NCI-H2029 (cell line): ENCODE results near the gene SCN4B.

Experiments
- DNase-seq: peaks from one replicate; lab custom pipeline; 2025; lab: John Stamatoyannopoulos, UW

The SCN4B gene

DNA sequence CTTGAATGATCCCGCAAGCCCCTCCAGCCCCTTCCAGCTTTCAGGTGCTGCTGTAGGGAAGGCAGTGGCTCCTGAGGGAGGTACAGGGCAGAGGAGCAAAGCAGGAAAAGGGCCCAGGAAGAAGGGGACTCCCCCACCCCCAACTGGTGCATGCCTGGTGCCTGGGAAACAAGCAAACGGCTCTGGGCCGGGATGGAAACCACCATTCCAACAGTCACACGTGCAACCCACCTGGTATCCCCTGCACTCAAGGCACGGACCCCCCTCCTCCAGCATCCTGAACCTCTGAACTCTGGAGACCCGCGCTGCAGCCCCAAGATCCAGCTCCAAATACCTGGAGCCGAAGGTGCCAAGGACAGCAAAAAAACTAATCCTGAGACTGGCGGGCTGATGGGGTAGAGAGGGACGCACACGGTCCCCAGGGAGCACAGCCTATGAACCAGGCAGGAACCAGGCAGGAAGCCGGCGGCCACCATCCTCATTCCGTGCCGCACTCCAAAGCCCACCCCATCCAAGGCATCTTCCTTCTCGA lies 537 bp downstream of the SCN4B start:
- DNase-seq, result no peak

DNA sequence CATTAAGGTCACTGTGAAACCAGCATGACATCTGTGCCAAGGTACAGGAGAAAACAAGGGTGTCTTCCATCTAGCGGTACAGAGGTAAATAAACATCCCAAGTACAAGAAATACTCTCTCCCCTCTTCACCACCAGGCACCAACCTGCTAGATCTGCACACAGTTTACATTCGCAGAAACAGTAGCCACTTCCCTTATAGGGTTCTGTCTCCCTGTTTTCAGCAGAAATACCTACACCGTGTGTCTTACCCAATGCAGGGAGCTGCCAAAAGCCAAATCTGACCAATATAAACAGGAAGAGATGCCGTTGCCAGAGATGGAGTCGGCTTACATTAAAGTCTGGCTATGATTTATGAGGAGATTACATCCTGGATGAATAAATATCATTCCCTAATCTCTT lies 1.2 kb downstream of the SCN4B start:
- DNase-seq, result peak; percentile 26

DNA sequence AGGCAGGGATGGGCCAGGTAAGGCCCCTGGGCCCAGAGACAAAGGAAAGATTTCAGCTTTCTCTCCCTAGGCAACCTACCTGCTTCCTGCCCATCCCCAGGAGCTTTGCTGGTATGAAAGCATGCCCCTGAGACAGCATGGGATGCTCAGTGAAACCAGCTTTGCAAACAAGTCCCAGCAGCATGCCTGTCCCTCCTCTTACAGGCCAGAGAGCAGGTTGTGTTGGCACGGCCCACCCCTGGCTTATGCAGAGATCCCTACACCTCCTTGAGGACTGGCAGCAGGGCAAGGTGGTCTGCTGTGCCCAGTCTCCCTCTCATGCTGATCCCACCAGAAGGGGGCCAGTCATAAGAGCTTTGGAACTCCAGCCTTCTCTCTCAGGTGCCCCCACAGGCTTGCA lies 3.1 kb downstream of the SCN4B start:
- DNase-seq, result no peak

DNA sequence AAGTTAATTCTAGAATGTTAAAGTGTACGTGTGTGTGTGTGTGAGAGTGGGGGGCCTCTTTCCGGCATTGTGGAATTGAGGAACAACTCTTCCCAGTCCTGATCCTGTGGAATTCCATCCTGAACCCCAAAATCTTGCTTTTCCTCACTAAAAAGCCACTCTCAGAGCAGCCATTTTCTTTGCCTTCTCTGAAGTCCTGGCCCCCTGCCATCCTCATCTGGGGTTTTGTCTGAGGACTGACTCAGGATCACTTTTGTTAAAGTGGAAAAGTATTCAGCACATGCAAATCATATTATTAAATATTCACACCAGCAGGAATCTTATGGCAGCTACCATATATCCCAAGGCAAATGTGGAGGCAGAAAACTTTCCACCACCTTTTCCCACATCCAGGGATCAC lies 3.8 kb downstream of the SCN4B start:
- no peak for DNase-seq

DNA sequence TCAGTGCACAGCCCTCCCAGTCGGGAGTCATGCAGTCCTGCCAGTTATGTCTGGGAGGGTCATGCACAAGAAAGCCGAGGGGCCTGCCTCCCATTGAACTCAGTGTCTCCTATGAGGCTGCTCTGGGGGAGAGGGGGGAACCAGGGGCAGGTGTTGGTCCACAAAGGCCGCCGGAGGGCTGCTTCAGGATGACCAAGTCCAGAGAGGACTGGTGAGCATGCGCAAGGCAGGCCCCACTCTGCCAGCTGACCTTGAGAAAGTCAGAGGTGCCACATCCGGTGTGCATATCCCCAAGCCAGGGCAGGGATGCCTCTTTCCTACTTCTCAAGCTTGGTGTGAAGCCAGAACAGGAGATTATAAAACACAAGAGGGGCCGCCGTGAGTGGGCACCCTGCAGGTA lies 4.4 kb downstream of the SCN4B start:
- no peak for DNase-seq

DNA sequence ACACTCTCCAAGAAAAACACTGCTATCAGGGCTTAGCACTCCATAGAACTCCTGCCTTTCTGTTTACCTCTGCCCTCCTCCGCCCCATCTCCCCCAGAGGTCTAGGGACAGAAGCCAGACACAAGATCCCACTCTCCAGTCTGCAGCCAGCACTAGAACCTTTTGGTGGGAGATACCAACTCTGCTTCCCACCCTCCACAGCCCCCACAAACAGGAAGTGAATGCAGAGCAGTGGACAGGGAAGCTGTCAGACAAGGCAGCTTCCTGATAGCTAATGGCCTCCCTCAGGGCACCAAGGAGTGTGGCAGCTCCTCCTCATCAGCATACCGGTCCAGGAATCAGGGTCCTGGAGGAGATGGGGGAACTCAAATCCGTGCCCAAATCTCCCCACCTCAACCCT lies 5.1 kb downstream of the SCN4B start:
- DNase-seq, result no peak

DNA sequence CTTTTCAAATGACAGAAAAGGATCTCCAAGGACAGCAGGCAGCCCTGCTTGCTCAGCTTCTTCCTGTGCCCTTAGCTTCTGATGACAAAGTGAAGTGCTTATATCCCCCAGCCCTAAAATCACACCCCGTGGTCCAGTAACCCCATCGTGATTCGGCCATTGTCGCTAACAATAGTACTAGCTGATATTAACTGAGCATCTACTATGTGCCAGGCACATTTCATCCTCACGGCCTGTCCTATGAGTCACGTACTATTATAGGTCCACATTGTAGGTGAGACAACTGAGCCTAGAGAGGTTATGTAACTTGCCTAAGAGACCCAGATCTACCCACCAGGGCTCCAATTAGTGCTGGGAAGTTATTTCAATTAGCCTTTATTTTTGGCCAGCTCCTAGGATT lies 6.1 kb downstream of the SCN4B start:
- no peak for DNase-seq

DNA sequence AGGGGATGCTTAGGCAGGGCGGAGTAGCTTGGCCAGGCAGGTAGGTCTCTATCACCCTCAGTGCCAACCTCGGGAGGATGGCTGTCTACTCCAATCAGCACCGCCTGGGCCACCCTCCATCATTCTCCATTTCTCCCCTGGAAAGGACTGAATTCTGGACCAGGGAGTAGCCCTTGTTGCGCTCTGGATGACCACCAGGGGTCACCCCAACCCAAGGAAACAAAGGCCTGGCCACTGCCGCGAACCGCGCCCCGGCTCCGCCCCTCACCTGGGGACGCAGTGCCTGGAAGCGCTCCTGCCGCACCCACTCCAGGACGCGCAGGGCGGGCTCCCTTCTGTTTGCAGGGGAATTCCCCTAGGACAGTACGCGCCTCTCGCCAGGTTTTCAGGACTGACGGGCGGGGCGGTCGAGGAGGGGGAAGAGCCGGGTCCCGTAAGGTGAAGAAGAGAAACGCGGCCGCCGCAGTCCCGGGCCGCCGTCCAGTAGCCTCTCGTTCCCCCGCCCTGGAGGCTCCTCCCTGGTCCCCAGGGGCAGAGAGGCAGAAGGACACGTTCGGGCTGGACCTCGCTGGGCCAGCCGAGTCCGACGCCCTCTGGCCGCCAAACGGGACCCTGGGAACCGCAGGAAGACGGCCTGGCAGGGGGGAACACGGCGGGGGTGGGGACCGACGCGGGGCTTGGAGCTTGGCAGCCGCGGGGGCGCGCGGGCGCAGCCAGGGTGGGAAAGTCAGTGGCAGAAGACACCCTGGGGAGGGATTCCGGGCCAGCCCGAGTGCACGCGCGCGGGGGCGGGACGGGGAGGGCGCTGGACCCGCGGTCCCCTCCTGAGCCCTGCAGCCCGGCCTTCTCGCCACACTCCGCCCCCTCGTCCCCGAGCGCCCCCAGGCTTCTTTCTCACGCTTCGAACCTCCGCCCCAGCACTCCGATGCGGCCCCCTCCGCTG lies 7.1 kb downstream of the SCN4B start:
- DNase-seq, result peak; percentile 82

DNA sequence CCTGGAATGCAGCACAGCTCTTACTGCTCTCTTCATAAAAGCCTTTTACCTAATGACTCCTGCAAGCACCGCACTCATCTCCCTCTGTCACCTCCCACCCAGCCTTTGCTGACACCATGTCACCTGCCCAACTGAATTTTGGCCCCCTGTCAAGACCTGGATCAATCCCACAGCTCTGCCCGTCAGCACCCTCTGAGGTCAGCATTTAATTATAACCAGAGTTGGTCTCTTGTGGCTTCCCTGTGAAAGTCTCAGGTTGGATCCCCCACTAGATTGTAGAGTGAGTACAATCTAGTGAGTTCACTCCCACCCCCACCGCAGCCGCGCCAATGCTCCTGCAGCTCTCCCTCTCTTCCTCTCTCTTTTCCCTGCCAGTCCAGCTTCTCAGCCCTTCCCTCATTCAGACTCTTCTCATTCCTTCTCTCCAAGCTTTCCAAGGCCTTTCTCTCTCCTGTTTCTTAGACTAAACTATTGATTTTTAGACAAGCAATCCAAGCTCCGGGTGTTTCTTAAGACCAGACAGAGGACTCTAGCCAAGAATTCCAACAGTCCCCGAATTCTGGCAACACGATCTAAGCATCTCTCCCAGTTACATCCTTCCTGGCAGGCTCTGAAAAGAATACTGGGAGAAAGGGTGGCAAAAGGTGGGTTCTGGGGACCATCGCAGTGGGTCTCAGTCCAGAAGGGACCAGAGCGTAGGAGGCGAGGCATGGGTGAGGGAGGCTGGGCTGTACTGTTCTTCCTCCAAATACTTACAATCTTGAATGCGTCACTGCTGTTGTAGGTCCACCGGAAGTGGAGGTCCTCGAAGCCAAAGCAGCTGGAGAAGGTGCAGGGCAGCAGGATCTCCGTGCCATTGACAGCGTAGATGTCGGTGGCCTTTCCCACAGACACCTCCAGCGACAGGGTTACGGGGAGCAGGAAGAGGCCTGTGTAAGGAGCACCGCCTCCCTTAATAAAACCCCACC lies 8.0 kb downstream of the SCN4B start:
- DNase-seq, result no peak

DNA sequence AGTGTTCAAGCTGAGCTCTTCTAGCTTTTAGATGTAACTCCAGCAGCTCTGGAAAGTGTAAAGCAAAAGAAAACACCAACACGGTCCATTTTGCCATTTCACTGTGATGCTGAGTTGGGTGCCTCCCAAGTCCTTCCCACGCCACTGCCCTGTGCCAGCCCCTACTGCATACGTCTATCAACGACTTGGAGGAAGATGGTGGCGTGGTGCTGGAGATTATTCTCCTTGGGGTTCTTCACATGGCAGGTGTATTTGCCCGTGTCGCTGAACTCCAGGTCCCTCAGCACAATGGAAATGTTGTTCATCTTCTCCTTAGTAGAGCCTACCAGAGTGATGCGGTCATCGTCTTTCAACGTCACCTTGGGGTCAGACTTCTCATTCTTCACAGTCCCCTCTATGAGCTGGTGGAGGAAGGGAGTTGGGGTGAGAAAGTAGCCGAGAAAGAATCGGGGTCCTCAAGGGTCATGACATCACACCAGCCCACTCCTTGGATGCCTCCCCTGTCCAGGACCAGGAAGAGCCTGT lies 8.9 kb downstream of the SCN4B start:
- no peak for DNase-seq

DNA sequence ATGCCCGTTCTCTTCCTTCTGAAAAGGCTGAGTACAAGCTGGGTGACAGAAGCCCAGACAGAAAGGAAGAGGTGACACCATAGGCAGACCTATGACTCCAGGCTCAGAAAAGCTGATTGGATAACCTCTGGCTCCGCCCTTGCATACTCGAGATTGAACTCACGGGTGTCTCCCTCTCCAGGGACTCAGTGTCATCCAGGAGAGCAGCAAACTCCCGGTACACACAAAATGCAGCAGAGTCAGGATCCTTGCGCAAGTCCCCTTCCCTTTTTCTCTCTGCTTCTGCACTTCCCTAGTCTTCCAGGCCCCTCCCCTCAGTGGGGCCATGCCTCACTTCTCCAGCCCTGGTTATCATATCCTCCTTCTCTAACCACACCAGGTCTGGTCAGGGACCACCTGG lies 9.8 kb downstream of the SCN4B start:
- no peak for DNase-seq

DNA sequence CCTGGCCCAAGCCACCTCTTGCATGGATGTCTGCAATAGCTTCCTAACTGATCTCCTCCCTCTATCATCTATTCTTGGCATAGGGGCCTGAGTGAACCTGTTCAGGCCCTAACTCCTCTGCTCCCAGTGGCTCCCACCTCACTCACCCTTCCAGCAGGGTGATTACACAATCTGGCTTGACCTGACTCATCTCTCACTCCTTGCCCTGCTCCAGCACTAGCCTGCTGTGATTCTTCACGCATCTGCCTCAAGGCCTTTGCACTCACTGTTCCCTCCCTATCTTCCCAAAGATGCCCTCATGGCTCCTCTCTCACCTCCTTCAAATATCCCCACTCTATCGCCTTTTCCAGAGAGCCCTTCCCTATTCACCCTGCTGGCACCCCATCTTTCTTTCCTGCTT lies 10.5 kb downstream of the SCN4B start:
- no peak for DNase-seq

DNA sequence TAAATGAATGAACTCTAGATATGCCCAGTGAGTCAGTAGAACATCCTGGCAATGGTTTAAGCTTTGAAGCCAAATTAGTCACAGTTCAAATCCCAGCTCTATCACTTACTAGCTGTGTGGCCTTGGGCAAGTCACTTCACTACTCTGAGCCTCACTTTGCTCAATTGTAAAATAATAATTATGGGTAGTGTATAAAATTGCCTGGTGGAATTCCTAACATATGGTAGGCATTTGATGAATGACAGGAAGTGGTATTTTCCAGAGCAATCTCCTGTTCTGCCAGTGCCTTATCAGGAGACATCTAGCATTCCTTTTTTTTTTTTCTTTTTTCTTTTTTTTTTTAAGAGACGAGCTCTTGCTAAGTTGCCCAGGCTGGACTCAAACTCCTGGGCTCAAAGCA lies 13.0 kb downstream of the SCN4B start:
- DNase-seq, result no peak

DNA sequence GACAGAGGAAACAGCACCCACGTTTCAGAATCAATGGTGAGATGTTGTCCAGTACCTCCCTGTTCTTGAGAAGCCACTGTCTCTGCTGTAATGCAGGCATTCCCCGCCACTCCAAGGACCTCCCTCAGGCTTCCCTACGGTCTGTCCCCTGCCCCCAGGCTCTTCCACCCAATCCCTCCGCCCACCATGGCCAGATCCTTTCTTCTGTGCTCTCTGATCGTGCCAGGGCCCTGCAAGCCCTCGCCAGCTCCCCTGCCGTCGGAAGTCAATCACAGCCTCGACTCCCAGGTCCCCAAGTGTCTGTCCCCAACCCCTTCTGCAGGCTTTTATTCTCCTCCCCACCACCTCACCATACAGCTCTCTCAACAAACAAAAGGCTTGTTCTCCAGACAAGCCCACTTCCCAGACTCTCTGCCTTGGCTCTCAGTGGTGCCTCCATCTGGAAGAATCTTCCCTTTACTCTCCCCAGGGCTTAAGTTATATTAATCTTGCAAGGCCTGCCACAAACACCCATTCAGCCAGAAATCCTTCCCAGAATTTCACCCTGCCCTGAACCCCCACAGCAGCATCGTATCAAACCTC lies 13.7 kb downstream of the SCN4B start:
- DNase-seq, result no peak

DNA sequence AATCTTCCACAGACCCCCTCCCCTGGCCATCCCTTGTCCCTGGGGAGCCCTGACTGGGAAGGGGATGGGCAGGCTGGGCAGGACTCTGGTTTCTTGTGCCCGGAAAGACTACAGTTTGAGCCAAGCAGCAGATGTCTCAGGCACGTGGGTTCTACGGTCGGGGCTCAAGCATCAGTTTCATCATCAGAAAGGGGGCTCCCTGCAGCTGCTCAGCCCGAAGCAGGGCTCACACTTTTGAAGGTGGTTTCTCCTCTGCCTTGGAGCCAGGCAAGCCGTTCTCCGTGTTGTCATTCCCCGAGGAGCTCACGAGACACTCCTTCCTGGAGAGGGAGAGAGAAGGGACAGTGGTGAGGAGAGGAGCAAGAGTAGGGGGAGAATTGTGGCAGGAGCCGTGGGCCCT lies 15.8 kb downstream of the SCN4B start:
- DNase-seq, result no peak

DNA sequence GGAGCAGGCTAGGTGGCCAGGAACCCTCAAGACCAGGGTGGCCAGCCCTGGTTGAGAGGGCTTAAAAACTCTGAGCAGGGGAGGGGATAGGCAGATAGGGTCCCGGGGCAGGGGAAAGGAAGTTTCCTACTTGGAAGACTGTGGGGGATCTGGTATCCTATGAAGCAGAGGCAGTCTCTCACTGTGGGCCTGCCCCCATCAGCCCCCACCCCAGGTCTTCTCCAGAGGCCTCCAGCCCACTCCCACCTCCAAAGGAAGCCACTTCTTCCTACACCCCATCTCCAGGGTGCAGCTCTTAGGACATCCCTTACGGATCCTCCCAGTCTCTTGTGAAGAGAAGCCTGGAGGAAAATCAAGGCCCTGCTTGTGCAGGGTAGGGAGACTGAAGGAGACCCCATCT lies 16.3 kb downstream of the SCN4B start:
- DNase-seq, result no peak

DNA sequence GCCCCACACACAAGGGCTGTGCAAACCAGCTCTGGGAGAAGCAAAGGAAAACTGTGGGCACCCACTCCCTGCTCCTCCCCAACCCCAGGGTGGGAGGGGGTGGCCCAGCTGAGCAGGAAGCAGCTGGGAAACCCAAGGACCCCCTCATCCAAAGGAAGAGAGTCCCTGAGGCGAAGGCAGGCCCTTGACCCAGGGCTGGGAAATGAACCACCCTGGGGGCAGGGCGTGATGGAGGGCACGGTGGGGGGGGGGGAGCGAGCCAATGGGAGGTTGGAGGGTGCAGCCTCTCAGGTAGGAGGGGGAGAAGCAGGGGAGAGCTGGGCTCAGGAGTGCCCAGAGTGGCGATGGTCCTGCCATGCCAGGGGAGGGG lies 16.8 kb downstream of the SCN4B start:
- DNase-seq, result no peak

DNA sequence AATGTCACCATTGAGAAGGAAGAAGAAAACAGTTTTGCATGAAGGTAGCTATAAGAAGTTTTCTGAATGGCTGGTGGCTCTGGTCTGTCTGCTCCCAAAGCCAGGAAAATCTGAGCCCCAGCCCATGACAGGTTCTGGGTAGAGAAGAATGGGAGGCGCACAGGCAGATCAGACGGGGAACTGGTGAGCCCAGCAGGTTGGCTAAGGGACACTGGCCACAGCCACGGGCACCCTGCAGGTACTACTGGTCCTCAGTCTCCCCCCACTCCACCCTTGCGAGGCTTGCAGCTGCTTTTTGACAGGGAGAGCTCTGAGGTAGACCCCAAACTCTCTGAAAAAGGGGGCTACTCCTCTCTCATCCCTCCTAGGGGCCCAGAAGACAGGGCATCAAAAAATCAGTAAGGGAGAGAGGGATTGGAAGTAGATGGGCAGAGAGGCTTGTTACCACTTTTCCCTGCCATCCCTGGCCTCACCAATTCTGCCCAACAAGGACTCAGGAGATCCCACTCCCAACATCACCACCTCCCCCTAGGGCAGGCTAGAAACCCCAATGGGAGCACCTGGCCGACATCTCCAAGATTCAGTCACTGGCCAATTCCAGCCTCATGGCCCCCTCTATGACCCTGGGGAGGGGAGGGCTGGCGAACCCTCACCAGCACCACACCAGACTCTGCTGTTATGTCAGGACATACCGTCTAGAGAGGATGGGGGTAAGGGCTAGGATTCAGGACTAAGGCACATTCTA lies 17.4 kb downstream of the SCN4B start:
- no peak for DNase-seq

DNA sequence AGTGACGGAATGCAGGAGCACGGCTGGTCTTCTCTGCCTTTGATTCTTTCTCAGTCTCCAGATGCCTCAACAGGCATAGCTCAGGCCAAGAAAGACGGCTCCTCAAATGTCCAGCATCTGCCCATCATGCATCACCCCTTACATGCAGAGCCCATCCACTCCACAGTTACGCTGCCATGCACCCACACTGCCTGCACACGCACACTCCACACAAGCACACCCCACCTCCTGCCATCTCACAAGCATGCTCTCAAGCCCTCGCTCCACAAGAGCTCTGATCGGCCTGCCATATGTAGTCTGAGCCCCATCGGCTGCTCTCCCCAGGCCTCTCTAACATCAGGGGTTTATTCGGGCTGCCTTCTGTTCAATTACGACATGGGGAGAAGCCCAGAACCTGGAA lies 18.8 kb downstream of the SCN4B start:
- no peak for DNase-seq

DNA sequence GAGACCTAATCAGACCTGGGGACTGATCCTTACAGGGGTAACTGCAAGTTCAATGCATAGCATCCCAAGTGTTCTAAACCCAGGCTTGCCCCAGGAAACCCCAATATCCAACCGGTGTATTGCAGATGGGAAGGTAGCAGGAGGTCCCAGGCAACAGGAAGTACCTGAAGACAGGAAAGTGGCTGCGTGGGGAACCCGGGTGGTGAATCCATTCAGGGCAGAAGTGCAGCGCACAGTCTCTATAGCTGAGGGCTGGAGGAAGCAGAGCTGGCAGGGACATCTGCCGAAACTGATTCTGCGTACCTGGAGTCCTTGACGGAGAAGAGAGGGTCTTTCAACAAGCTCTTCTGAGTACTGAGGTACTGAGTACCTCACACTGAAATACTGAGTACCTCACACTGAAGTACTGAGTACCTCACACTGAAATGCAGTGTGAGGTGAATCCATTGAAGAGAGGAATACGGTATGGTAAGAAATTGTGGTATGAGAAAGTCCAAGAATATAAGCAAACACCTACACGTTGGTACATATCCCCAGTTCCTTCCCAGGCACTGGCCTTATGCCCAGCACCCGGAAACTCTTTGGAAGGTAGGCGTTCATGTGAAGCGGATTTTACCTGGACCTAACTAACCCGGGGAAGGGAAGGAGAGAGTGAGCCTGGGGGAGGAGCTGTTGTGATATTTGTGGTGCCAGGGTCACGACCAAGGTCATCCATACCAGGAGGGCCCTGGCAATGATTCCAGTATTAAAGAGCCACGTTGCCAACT lies 20.1 kb downstream of the SCN4B start:
- DNase-seq, result no peak
